OCI-LY1 (cell line): ENCODE results near the gene AP4E1.

Source experiments
- H2AFZ ChIP-seq: fragments of 200-600 bp; sonication (generic), shearing (Covaris generic); 2 replicates; pipeline ENCODE4 v1.6.0; 2014; ENCODE audit warnings: antibody characterized with exemption, mild to moderate bottlenecking, low read length
- H3F3A ChIP-seq: fragments of 200-600 bp; sonication (generic), shearing (Covaris generic); 2 replicates; pipeline ENCODE4 v1.6.0; 2014; ENCODE audit warnings: mild to moderate bottlenecking, antibody characterized with exemption, low read length, moderate library complexity; ENCODE audit not compliant: insufficient read depth
- H3K27ac ChIP-seq: fragments of 200-600 bp; sonication (generic); 2 replicates; pipeline ENCODE4 v1.5.1; 2014; ENCODE audit warnings: low read length, mixed run types, mild to moderate bottlenecking, low read depth; ENCODE audit not compliant: poor library complexity, severe bottlenecking
- H3K27me3 ChIP-seq: fragments of 200-600 bp; sonication (generic); 2 replicates; pipeline ENCODE4 v1.6.0; 2014; ENCODE audit warnings: antibody characterized with exemption, mild to moderate bottlenecking, low read length, moderate library complexity; ENCODE audit not compliant: insufficient read depth
- H3K36me3 ChIP-seq: fragments of 200-600 bp; sonication (generic); 2 replicates; pipeline ENCODE4 v1.6.1; 2014; ENCODE audit warnings: mild to moderate bottlenecking, antibody characterized with exemption, low read length, moderate library complexity, mixed read lengths; ENCODE audit not compliant: insufficient read depth
- H3K4me1 ChIP-seq: fragments of 200-600 bp; sonication (generic); 2 replicates; pipeline ENCODE4 v1.5.1; 2014; ENCODE audit warnings: mild to moderate bottlenecking, low read length, moderate library complexity; ENCODE audit not compliant: insufficient read depth, severe bottlenecking
- H3K4me2 ChIP-seq: fragments of 200-600 bp; sonication (generic), shearing (Covaris generic); 2 replicates; pipeline ENCODE4 v1.6.1; 2014; ENCODE audit warnings: low read length
- H3K4me3 ChIP-seq: fragments of 200-600 bp; sonication (generic); 2 replicates; pipeline ENCODE4 v1.5.1; 2014; ENCODE audit warnings: low read length, low read depth, mild to moderate bottlenecking, mixed read lengths; ENCODE audit not compliant: poor library complexity, severe bottlenecking
- H3K79me2 ChIP-seq: fragments of 200-600 bp; shearing (Covaris generic); 2 replicates; pipeline ENCODE4 v1.6.1; 2016; ENCODE audit warnings: mixed run types, low read length, mixed read lengths; ENCODE audit not compliant: insufficient read depth
- H3K9ac ChIP-seq: fragments of 200-600 bp; sonication (generic), shearing (Covaris generic); 2 replicates; pipeline ENCODE4 v1.6.1; 2014; ENCODE audit warnings: mild to moderate bottlenecking, low read length, mixed read lengths
- H3K9me2 ChIP-seq: fragments of 200-600 bp; sonication (generic), shearing (Covaris generic); 2 replicates; pipeline ENCODE4 v1.6.1; 2014; ENCODE audit warnings: low read depth, mild to moderate bottlenecking, low read length, mixed read lengths
- H3K9me3 ChIP-seq: fragments of 200-600 bp; shearing (Covaris generic); 2 replicates; pipeline ENCODE4 v1.6.1; 2014; ENCODE audit warnings: low read length, mixed read lengths
- H4K20me1 ChIP-seq: fragments of 200-600 bp; sonication (generic), shearing (Covaris generic); 2 replicates; pipeline ENCODE4 v1.6.0; 2016; ENCODE audit warnings: mild to moderate bottlenecking, low read length; ENCODE audit not compliant: insufficient read depth
- CTCF ChIP-seq: fragments of 200-600 bp; sonication (generic), shearing (Covaris generic); IDR thresholded peaks from 2 replicates; pipeline ENCODE4 v1.5.1; 2017; ENCODE audit warnings: mild to moderate bottlenecking, antibody characterized with exemption, low read length, moderate library complexity, mixed read lengths
- EZH2 ChIP-seq: fragments of 200-600 bp; sonication (generic), shearing (Covaris generic); IDR thresholded peaks from 2 replicates; pipeline ENCODE4 v1.8.0; 2017; ENCODE audit warnings: borderline replicate concordance, mixed run types, mild to moderate bottlenecking, antibody characterized with exemption, low read length, moderate library complexity, mixed read lengths

AP4E1 gene

GRCh38 chr15:50886611-50887345 is 21.7 kb upstream of the AP4E1 start:
- Histone ChIP-seq H4K20me1 (no peaks in the 10 kb centered on the region), H3F3A (no peaks in the 10 kb centered on the region), H2AFZ (no peak overlapping the region), H3K4me3 (no peak overlapping the region), H3K9ac (no peak overlapping the region), H3K27ac (no peak overlapping the region), H3K9me3 (peaks cover 5% of the 10 kb centered on the region; the same call in 1 of the 2 replicates), H3K27me3 (no peaks in the 10 kb centered on the region), H3K36me3 (no peaks in the 10 kb centered on the region), H3K4me2 (no peak overlapping the region), H3K9me2 (no peaks in the 10 kb centered on the region), H3K4me1 (peaks cover 25% of the 10 kb centered on the region), H3K79me2 (no peaks in the 10 kb centered on the region)
- TF ChIP-seq CTCF, result no peak
- TF ChIP-seq EZH2, result no peak

GRCh38 chr15:50888054-50888453 is 20.4 kb upstream of the AP4E1 start:
- Histone ChIP-seq H3K4me3 (no peak overlapping the region), H3K9ac (no peak overlapping the region), H3F3A (no peaks in the 10 kb centered on the region), H3K79me2 (no peaks in the 10 kb centered on the region), H2AFZ (no peak overlapping the region), H3K36me3 (no peaks in the 10 kb centered on the region), H3K9me3 (peaks cover 5% of the 10 kb centered on the region; the same call in 1 of the 2 replicates), H3K27ac (no peak overlapping the region), H3K9me2 (no peaks in the 10 kb centered on the region), H3K27me3 (no peaks in the 10 kb centered on the region), H3K4me1 (peaks cover 17% of the 10 kb centered on the region), H4K20me1 (no peaks in the 10 kb centered on the region), H3K4me2 (no peak overlapping the region)
- TF ChIP-seq CTCF, result no peak
- TF ChIP-seq EZH2, result no peak

- Histone ChIP-seq H3K4me1 (peaks cover 8% of the 10 kb centered on the region), H3F3A (no peaks in the 10 kb centered on the region), H3K4me2 (no peak overlapping the region), H3K27me3 (no peaks in the 10 kb centered on the region), H3K79me2 (no peaks in the 10 kb centered on the region), H3K9me2 (no peaks in the 10 kb centered on the region), H2AFZ (no peak overlapping the region), H3K36me3 (no peaks in the 10 kb centered on the region), H3K9ac (no peak overlapping the region), H4K20me1 (no peaks in the 10 kb centered on the region), H3K27ac (no peak overlapping the region), H3K4me3 (no peak overlapping the region), H3K9me3 (peaks cover 5% of the 10 kb centered on the region; the same call in 1 of the 2 replicates)
- TF ChIP-seq CTCF, result no peak
- no peak for TF ChIP-seq EZH2
Measured at GRCh38 chr15:50889589-50889988, 18.9 kb upstream of the AP4E1 start.
